HG03159 (cell line): ENCODE results near the gene BIRC6.
"Not testable (repeated sequence)": the region's sequence is repeated elsewhere in the genome, so short reads cannot be mapped to it uniquely, and the experiment has no call there.

Source experiments
- ATAC-seq: cut with Tn5 transposase; IDR thresholded peaks from one replicate; pipeline ENCODE4 v1.9.1; 2021; ENCODE audit warnings: mild to moderate bottlenecking, moderate library complexity; ENCODE audit not compliant: unreplicated experiment

The BIRC6 gene

GRCh38 chr2:32591669-32592463 is 235.0 kb downstream of the BIRC6 start:
- ATAC-seq, result peak; percentile 65

- ATAC-seq, result no peak
These were observed 237.8 kb downstream of the BIRC6 start for GRCh38 chr2:32594573-32594972.

DNA sequence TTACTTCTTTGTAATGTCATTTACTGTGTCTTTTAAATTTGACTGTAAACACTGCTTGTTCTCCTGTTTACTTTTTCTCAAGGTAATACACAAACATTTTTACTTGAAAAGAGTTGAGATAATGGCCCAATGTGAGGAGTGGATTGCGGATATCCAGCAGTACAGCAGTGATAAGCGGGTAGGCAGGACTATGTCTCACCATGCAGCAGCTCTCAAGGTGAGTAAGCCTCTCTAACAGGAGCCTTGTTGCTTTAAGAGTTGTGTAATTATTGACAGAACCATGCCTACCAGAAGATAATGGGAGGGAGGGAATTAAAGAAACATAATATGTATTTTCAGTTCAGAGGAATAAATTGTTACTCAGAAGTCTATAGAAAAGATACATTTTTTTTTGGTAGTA is 254.5 kb downstream of the BIRC6 start:
- ATAC-seq, result no peak

GRCh38 chr2:32611771-32612170 is 254.9 kb downstream of the BIRC6 start:
- no peak for ATAC-seq

DNA sequence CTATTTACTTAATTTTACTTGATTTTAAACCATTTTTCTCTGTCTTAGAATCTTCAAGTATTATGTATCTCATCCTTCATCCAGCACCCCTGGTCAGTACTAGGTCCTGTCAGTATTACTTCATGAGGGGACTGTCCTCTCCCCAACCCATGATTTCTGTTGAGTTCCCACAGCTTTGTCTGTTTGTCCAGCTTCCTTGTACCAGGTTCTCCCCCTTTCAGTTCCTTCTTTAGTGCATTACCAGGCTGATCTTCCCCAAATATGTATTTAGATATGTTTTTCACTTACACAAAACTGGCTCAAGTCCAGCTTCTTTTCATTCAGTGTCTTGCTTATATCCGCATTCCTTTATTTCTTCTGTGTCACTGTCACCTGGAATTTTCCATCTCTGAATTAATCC is 257.3 kb downstream of the BIRC6 start:
- ATAC-seq, result no peak

DNA sequence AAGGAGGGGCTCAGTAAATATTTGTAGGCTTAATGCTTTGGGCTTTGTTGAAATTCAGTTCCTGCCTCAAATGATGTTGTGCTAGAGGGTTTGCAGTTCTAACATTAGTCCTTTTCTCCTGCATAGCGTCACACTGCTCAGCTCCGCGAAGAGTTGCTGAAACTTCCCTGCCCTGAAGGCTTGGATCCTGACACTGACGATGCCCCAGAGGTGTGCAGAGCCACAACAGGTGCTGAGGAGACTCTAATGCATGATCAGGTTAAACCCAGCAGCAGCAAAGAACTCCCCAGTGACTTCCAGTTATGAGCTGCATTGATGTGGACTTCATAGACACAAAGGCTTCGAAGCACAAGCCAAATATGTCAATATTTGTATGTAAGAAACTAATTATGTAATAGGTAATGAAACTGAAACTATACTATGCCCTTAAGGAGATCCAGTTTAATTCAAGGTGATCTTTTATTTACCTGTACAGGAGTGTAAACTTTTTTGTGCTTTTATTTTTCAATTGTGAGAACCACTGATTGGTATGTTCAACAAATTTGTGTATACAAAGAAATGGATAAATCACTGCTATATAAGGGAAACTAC is 260.9 kb downstream of the BIRC6 start:
- no peak for ATAC-seq

- no peak for ATAC-seq
These were observed 265.9 kb downstream of the BIRC6 start for GRCh38 chr2:32622570-32623310.

GRCh38 chr2:32623311-32623706 is 266.5 kb downstream of the BIRC6 start:
- ATAC-seq, result no peak

- ATAC-seq, result no peak
These were observed 268.0 kb downstream of the BIRC6 start for GRCh38 chr2:32624812-32625211.

GRCh38 chr2:32626639-32627221 is 269.9 kb downstream of the BIRC6 start:
- no peak for ATAC-seq

DNA sequence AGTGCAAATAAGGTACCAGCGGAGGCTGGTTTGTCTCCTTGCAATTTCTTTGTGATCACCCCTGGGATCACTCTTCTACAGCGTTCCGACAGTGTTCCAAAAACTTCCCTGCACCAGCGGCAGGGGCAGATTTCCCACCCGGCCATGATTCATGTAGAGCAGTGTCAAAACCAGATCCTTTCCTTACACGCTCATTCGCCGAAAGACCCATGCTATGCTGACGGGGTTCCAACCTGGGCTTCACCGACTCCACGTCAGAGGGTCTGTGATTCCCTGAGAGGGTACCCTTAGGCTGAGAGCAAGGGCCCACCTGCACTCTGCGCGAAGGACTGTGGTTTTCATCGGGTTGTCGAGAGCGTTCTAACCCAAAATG is 270.6 kb downstream of the BIRC6 start:
- peak; percentile 38 for ATAC-seq

DNA sequence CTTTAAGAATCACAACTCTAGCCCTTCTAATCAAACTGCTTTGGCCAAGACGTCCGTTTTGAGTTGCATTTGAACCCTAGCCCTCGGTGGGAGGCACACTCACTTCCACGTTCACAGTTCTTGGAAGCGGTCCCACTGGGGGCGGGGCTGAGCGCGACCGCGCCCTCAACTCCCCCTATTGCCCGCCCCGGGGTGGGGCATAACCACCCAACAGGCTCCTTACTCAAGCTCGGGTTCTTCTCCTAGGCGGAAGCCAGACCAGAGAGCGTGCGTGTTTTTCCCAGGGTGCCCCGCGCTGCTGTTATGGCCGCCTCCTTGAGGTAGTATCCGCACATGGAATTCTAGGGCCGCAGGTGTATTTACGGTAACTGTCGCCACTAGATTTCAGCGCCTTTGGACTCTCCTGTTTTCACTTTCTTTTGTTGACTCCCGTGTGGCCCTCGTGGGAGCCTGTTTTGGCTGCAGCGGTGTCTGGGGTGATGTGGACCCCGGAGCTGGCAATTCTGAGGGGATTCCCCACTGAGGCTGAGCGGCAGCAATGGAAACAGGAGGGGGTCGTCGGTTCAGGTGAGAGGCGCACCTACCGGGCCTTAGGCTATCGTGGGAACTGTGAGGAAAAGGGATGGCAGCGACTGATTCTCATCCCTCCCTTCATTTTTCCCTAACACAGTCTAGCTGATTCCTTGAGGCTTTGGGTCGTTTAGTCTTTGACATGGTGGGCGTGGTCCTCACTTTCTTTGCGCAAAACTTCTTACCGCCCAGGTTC is 271.2 kb downstream of the BIRC6 start, which contains the start of gene TTC27:
Gene TTC27 (plus strand): TSS at position 237 of the 766 bp plus-strand sequence. CDS start 243 bp downstream, at position 480.
- ATAC-seq, result peak; percentile 99

DNA sequence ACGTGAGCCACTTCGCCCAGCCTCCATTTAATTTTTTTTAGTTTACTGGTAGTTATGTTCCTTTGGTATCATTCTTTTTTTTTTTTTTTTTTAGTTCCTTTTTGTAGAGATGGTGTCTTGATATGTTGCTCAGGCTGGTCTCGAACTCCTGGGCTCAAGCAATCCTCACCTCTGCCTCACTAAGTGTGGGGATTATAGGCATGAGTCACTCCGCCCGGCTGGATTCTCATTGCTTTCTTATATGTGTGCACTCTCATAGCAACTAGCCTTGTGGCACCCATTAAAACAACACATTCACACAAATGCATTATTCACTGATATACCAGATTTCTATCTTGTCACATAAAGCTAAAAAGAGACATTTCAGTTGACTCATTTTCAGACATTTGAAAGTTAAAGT is 275.3 kb downstream of the BIRC6 start:
- ATAC-seq, result no peak

GRCh38 chr2:32633040-32633439 is 276.2 kb downstream of the BIRC6 start:
- no peak for ATAC-seq

DNA sequence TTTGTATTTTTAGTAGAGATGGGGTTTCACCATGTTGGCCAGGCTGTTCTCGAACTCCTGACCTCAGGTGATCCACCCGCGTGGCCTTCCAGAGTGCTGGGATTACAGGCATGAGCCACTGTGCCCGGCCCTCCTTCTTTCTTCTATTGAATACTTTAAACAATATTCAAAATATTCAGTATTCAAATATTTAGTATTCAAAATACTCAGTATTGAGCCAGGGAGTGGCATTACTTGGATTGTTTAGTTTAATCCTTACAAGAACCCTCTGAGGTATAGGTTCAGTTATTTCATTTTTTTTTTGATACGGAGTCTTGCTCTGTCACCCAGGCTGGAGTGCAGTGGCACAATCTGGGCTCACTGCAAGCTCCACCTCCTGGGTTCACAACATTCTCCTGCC is 281.7 kb downstream of the BIRC6 start:
- ATAC-seq, result not testable (repeated sequence)

DNA sequence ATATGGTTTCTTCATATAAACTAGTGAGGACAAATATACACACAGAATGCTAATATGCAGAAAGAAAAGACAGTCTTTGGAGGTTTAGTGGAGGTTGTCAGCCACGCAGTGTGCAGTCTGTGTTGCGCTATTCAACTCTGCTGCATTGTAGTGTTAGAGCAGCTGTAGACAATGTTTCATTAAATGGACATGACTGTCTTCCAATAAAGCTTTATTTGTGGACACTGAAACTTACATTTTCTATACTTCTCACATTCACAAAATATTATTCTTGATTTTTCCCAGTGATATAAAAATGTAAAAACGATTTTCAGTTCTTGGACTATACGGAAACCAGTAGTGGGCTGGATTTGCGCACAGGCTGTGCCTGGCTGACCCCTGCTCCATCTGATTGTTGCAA is 284.4 kb downstream of the BIRC6 start:
- no peak for ATAC-seq

DNA sequence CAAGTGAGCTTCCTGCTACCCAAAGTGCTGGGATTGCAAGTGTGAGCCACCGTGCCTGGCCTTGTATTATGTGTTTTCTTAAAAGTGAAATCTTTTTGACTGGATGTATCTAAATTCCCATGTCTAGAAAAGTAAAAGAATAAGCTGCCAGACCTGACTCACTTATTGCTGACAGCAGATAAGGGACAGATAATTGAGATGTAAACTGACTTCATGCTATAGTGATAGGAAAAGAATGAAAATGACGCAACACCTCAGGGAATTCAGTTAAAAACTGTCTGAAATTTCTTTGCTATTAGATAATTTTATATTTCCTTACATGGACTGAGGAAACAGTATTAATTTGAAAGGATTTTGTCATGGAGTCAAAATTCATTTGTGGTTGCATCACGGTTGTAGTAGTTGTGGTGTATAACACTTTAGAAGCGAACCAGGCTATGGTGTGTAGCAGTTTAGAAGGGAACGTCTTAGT is 290.4 kb downstream of the BIRC6 start:
- no peak for ATAC-seq

- no peak for ATAC-seq
These were observed 295.9 kb downstream of the BIRC6 start for GRCh38 chr2:32652555-32653209.

- ATAC-seq, result no peak
These were observed 299.2 kb downstream of the BIRC6 start for GRCh38 chr2:32656069-32656468.

DNA sequence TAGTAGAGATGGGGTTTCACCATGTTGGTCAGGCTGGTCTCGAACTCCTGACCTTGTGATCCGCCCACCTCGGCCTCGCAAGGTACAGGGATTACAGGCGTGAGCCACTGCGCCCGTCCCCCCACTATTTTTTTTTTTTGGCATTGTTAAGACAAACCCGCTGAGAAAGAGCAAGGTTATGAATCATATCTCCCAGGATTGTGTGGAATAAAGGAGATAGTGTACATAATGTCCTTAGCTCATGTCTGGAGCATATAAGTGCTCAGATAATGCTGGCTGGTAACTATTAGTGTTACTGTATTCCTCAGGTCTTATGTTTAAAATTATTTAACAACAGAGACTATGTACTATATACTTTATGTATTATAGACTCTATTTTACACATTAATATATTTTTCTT is 307.0 kb downstream of the BIRC6 start:
- ATAC-seq, result no peak
